IPS-20b (cell line): ENCODE data around the gene WNT8A.
"Not testable (repeated sequence)": the region's sequence is repeated elsewhere in the genome, so short reads cannot be mapped to it uniquely, and the experiment has no call there.

Source experiments
- H3K27ac ChIP-seq: one replicate; pipeline ENCODE4 v1.5.1; 2013; ENCODE audit warnings: low read length
- H3K27me3 ChIP-seq: 2 replicates; pipeline ENCODE4 v1.6.1; 2013; ENCODE audit warnings: mild to moderate bottlenecking, low read length, inconsistent platforms; ENCODE audit not compliant: insufficient read depth
- H3K36me3 ChIP-seq: 2 replicates; pipeline ENCODE4 v1.6.1; 2013; ENCODE audit warnings: low read depth, mild to moderate bottlenecking, inconsistent platforms, low read length, moderate library complexity; ENCODE audit not compliant: insufficient read depth
- H3K4me1 ChIP-seq: 2 replicates; pipeline ENCODE4 v1.6.1; 2013; ENCODE audit warnings: mild to moderate bottlenecking, control low read depth, inconsistent platforms, low read length, moderate library complexity; ENCODE audit not compliant: insufficient read depth
- H3K4me3 ChIP-seq: 2 replicates; pipeline ENCODE4 v1.5.1; 2013; ENCODE audit warnings: mild to moderate bottlenecking, low read length, inconsistent platforms
- H3K9ac ChIP-seq: 2 replicates; pipeline ENCODE4 v1.6.1; 2013; ENCODE audit warnings: low read depth, mild to moderate bottlenecking, inconsistent platforms, low read length, moderate library complexity
- H3K9me3 ChIP-seq: 2 replicates; pipeline ENCODE4 v1.6.1; 2013; ENCODE audit warnings: mild to moderate bottlenecking, low read depth, low read length, inconsistent platforms; ENCODE audit not compliant: insufficient read depth

The WNT8A gene

GRCh38 chr5:138083702-138084101 lies at the start of gene WNT8A:
TSS of gene WNT8A (plus strand) at chr5:138084033. CDS start at chr5:138084128, 95 bp downstream.
- Histone ChIP-seq H3K27ac (no peak within 1 kb of the TSS), H3K9me3 (no peaks in the 10 kb centered on the region), H3K4me3 (no peak within 1 kb of the TSS), H3K4me1 (no peaks in the 10 kb centered on the region; the same call in 1 of the 2 replicates), H3K9ac (no peak within 1 kb of the TSS), H3K36me3 (no peaks in the 10 kb centered on the region), H3K27me3 (peaks cover 16% of the 10 kb centered on the region)

GRCh38 chr5:138035605-138036537 lies 48.0 kb upstream of the WNT8A start:
- H3K4me3 ChIP-seq = no peak overlapping the region
- H3K36me3 ChIP-seq = no peaks in the 10 kb centered on the region
- no peak overlapping the region for H3K9ac ChIP-seq
- peaks cover 6% of the 10 kb centered on the region for H3K4me1 ChIP-seq
- H3K9me3 ChIP-seq = no peaks in the 10 kb centered on the region
- H3K27ac ChIP-seq = no peak overlapping the region
- no peaks in the 10 kb centered on the region for H3K27me3 ChIP-seq

- H3K4me1 ChIP-seq = peaks cover 6% of the 10 kb centered on the region
- no peak overlapping the region for H3K27ac ChIP-seq
- H3K4me3 ChIP-seq = no peak overlapping the region
- H3K9me3 ChIP-seq = no peaks in the 10 kb centered on the region
- no peaks in the 10 kb centered on the region for H3K36me3 ChIP-seq
- no peaks in the 10 kb centered on the region for H3K27me3 ChIP-seq
- H3K9ac ChIP-seq = no peak overlapping the region
Observed at GRCh38 chr5:138037271-138037670, 46.6 kb upstream of the WNT8A start.

- no peak overlapping the region for H3K9ac ChIP-seq
- peaks cover 6% of the 10 kb centered on the region for H3K4me1 ChIP-seq
- no peaks in the 10 kb centered on the region for H3K36me3 ChIP-seq
- H3K9me3 ChIP-seq = no peaks in the 10 kb centered on the region
- H3K27ac ChIP-seq = no peak overlapping the region
- H3K4me3 ChIP-seq = no peak overlapping the region
- H3K27me3 ChIP-seq = no peaks in the 10 kb centered on the region
Observed at GRCh38 chr5:138037907-138038633, 45.8 kb upstream of the WNT8A start.

- Histone ChIP-seq H3K27ac (no peak overlapping the region), H3K9ac (no peak overlapping the region), H3K27me3 (no peaks in the 10 kb centered on the region), H3K36me3 (no peaks in the 10 kb centered on the region), H3K9me3 (no peaks in the 10 kb centered on the region), H3K4me3 (no peak overlapping the region), H3K4me1 (peaks cover 4% of the 10 kb centered on the region)
Observed at GRCh38 chr5:138038826-138039225, 45.0 kb upstream of the WNT8A start.

- H3K27ac ChIP-seq, H3K27me3 ChIP-seq, H3K9ac ChIP-seq, H3K36me3 ChIP-seq, H3K4me1 ChIP-seq, H3K4me3 ChIP-seq, H3K9me3 ChIP-seq: not testable (repeated sequence)
Observed at GRCh38 chr5:138045283-138045682, 38.5 kb upstream of the WNT8A start.

GRCh38 chr5:138051441-138052296 lies 32.2 kb upstream of the WNT8A start:
- Histone ChIP-seq H3K27ac (no peak overlapping the region), H3K36me3 (no peaks in the 10 kb centered on the region), H3K4me1 (no peaks in the 10 kb centered on the region), H3K27me3 (no peaks in the 10 kb centered on the region), H3K9me3 (no peaks in the 10 kb centered on the region), H3K4me3 (no peak overlapping the region), H3K9ac (no peak overlapping the region)

- not testable (repeated sequence) for H3K9me3 ChIP-seq, H3K27ac ChIP-seq, H3K4me3 ChIP-seq, H3K36me3 ChIP-seq, H3K4me1 ChIP-seq, H3K9ac ChIP-seq, H3K27me3 ChIP-seq
Observed at GRCh38 chr5:138052718-138053117, 31.1 kb upstream of the WNT8A start.

- Histone ChIP-seq H3K36me3 (no peaks in the 10 kb centered on the region), H3K27me3 (no peaks in the 10 kb centered on the region), H3K9me3 (no peaks in the 10 kb centered on the region), H3K4me1 (no peaks in the 10 kb centered on the region), H3K9ac (no peak overlapping the region), H3K4me3 (no peak overlapping the region), H3K27ac (no peak overlapping the region)
Observed at GRCh38 chr5:138053554-138053953, 30.3 kb upstream of the WNT8A start.

GRCh38 chr5:138054206-138054605 lies 29.6 kb upstream of the WNT8A start:
- Histone ChIP-seq H3K36me3 (no peaks in the 10 kb centered on the region), H3K4me3 (no peak overlapping the region), H3K27me3 (no peaks in the 10 kb centered on the region), H3K9me3 (no peaks in the 10 kb centered on the region), H3K9ac (no peak overlapping the region), H3K4me1 (no peaks in the 10 kb centered on the region), H3K27ac (no peak overlapping the region)

GRCh38 chr5:138054847-138055558 lies 28.8 kb upstream of the WNT8A start:
- Histone ChIP-seq H3K36me3 (no peaks in the 10 kb centered on the region), H3K9me3 (no peaks in the 10 kb centered on the region), H3K4me1 (no peaks in the 10 kb centered on the region), H3K27ac (no peak overlapping the region), H3K9ac (peak overlapping the region; percentile 18; the same call in 1 of the 2 replicates), H3K4me3 (peak overlapping the region; percentile 35; the same call in 1 of the 2 replicates), H3K27me3 (no peaks in the 10 kb centered on the region)
